Gastroesophageal sphincter (tissue), 4 donors: ENCODE data around the gene VAPB. TPM values are rescaled to one million over a fixed set of nuclear protein-coding genes. Genes with fewer than 3 reads are reported as not detected.
"Not testable (repeated sequence)": the region's sequence is repeated elsewhere in the genome, so short reads cannot be mapped to it uniquely, and the experiment has no call there.

Experiments used
- ATAC-seq: fragments of 150-250 bp; one replicate; pipeline ENCODE4 v1.9.1; 2016; ENCODE audit warnings: mild to moderate bottlenecking, moderate library complexity
- H3K27ac ChIP-seq, 4 donors: fragments of 200-600 bp; sonication (generic) in 3 of 4; 1 replicate in 3 of 4; 2 replicates in 1 of 4; pipeline ENCODE4 v1.5.1; 2016 to 2019
- H3K27me3 ChIP-seq: fragments of 200-600 bp; sonication (generic); one replicate; pipeline ENCODE4 v1.5.1; 2019
- H3K36me3 ChIP-seq, 2 donors: fragments of 200-600 bp; sonication (generic); one replicate each; pipeline ENCODE4 v1.5.1; 2019; ENCODE audit warnings: control low read depth in 1 of 2
- H3K4me1 ChIP-seq, 3 donors: fragments of 200-600 bp; sonication (generic); 1 replicate in 2 of 3; 2 replicates in 1 of 3; pipeline ENCODE4 v1.5.1; 2016 to 2019; ENCODE audit warnings: control low read depth in 2 of 3
- H3K4me3 ChIP-seq, 2 donors: fragments of 200-600 bp; sonication (generic); one replicate each; pipeline ENCODE4 v1.5.1; 2019; ENCODE audit warnings: mild to moderate bottlenecking in 1 of 2, moderate library complexity in 1 of 2
- H3K9me3 ChIP-seq, 3 donors: fragments of 200-600 bp; sonication (generic); one replicate each; pipeline ENCODE4 v1.5.1; 2017 to 2019; ENCODE audit warnings: control low read depth in 2 of 3
- EP300 ChIP-seq: sonication (generic); formaldehyde crosslinking; IDR thresholded peaks from one replicate; pipeline ENCODE4 v1.6.1; 2017; ENCODE audit warnings: antibody characterized with exemption, mild to moderate bottlenecking
- POLR2A ChIP-seq, 2 donors: fragments of 450-650 bp; IDR thresholded peaks; one replicate each; pipeline ENCODE4 v1.6.1; 2017; ENCODE audit warnings: antibody characterized with exemption in 2 of 2, mild to moderate bottlenecking in 2 of 2, moderate library complexity in 1 of 2
- POLR2AphosphoS5 ChIP-seq: sonication (generic); formaldehyde crosslinking; IDR thresholded peaks from one replicate; pipeline ENCODE4 v1.6.1; 2017; ENCODE audit warnings: antibody characterized with exemption
- WGBS, 2 donors: methylation state at CpG; one replicate each; pipeline ENCODE4 v1.1.5; 2018; ENCODE audit warnings: low coverage in 1 of 2; 5-methylcytosine and 5-hydroxymethylcytosine counted together
- total RNA-seq, 4 donors: library from RNA; depleted of rRNA; stranded (reverse); fragments of >200 nt; gene quantifications; one replicate each; pipeline ENCODE4 v1.1.0, GENCODE V29; 2016
- TF ChIP-seq, protein P1 (sequence below), 4 experiments: fragments of 200-600 bp in 2 of 4; fragments of 450-650 bp in 2 of 4; sonication (generic) in 1 of 4; IDR thresholded peaks; one replicate each; pipeline ENCODE4 v1.5.1; 2017 to 2019; ENCODE audit warnings: antibody characterized with exemption in 4 of 4, mild to moderate bottlenecking in 2 of 4, moderate library complexity in 2 of 4

VAPB gene
- total RNA-seq, 4 donors from 2014 or later, result 30.4 to 43.1 (median 35.9) TPM

DNA sequence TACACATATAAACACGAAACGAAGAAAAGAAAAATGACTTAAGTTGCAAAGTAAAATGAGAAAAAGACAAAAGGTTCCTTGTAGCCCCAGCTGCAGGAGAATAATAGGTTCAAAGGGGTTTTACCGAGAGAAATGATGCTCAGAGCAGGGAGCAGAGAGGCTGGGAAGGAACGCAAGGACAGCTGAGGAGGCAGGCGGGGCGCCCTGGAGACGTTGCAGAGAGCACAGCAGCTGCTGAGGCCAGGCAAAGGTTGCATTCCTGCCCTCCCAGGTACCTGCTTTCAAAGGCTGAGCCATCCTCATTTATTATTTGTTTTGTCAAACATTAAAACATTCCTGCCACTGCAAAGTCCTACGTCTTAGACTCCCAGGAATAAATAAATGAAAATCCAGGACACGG, 16.2 kb upstream of the VAPB start:
- Histone ChIP-seq H3K9me3 (no peaks in the 10 kb centered on the region), H3K27ac (no peak overlapping the region), H3K4me1 (no peaks in the 10 kb centered on the region), H3K27me3 (peaks cover 5% of the 10 kb centered on the region), H3K36me3 (peaks cover 0 to 6% of the 10 kb centered on the region in 2 donors), H3K4me3 (no peak overlapping the region)
- TF ChIP-seq POLR2A (IDR thresholded peaks at IDR 0.05) (no peak), POLR2AphosphoS5 (no peak), EP300 (no peak)
- TF ChIP-seq, protein P1, sequence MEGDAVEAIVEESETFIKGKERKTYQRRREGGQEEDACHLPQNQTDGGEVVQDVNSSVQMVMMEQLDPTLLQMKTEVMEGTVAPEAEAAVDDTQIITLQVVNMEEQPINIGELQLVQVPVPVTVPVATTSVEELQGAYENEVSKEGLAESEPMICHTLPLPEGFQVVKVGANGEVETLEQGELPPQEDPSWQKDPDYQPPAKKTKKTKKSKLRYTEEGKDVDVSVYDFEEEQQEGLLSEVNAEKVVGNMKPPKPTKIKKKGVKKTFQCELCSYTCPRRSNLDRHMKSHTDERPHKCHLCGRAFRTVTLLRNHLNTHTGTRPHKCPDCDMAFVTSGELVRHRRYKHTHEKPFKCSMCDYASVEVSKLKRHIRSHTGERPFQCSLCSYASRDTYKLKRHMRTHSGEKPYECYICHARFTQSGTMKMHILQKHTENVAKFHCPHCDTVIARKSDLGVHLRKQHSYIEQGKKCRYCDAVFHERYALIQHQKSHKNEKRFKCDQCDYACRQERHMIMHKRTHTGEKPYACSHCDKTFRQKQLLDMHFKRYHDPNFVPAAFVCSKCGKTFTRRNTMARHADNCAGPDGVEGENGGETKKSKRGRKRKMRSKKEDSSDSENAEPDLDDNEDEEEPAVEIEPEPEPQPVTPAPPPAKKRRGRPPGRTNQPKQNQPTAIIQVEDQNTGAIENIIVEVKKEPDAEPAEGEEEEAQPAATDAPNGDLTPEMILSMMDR (IDR thresholded peaks at IDR 0.05), result no peak
- 38 to 56% methylated on average over 8 to 9 of the region's 9 CpGs for WGBS, 2 donors
- no peak for ATAC-seq

DNA sequence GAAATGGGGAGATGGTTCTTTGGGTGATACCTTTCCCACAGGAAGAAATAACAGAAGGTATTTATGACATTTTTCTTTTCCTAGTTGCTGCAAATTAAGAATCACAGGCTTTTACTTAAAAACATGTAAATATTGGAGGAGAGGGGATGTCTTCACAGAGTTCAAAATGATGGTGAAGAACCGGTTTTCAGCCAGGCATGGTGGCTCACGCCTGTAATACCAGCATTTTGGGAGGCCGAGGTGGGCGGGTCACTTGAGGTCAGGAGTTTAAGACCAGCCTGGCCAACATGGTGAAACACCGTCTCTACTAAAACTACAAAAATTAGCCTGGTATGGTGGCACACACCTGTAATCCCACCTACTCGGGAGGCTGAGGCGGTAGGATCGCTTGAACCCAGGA, 15.7 kb upstream of the VAPB start:
- not testable (repeated sequence) for H3K9me3 ChIP-seq, H3K4me1 ChIP-seq, H3K4me3 ChIP-seq, H3K27me3 ChIP-seq, H3K27ac ChIP-seq, H3K36me3 ChIP-seq, ATAC-seq
- WGBS, 2 donors, result 80 to 88% methylated on average over 7 to 8 of the region's 8 CpGs

DNA sequence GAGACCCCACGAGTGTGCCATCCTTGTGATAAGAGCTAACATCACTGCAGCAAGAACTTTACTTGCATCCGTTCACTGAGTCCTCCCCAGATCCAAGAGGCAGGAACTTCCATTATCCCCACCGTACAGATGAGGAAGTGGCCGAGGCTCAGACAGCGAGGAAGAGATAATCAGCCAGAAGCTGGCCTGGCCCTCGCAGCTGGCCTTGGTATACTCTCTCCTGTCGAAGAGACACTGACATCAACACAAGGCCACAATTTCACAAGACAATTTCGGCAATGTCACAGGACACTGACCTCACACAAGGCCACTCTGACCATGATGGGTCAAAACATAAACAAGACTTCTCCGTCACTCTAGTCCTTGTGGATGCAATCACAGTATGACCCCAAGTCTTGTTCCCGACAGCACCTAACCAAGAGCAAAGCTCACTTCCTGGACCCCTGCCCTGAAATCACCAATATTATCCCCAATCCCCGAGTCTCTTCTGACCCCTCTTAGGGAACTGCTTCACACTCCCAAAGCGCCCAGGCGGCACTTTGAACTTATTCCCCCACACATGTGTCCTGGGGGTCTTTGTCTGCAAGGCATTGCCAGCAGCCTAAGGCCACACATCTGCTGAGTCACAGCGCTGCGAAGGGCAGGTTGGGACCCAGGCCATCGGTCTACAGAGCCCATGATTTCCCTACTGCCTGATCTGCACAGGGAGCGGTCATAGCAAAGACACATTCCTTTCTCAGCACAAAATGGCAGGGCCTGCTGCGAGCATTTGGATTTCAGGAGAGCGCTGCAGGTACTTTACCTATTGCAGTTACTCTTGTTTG, 14.8 kb upstream of the VAPB start:
- no peak for ATAC-seq

DNA sequence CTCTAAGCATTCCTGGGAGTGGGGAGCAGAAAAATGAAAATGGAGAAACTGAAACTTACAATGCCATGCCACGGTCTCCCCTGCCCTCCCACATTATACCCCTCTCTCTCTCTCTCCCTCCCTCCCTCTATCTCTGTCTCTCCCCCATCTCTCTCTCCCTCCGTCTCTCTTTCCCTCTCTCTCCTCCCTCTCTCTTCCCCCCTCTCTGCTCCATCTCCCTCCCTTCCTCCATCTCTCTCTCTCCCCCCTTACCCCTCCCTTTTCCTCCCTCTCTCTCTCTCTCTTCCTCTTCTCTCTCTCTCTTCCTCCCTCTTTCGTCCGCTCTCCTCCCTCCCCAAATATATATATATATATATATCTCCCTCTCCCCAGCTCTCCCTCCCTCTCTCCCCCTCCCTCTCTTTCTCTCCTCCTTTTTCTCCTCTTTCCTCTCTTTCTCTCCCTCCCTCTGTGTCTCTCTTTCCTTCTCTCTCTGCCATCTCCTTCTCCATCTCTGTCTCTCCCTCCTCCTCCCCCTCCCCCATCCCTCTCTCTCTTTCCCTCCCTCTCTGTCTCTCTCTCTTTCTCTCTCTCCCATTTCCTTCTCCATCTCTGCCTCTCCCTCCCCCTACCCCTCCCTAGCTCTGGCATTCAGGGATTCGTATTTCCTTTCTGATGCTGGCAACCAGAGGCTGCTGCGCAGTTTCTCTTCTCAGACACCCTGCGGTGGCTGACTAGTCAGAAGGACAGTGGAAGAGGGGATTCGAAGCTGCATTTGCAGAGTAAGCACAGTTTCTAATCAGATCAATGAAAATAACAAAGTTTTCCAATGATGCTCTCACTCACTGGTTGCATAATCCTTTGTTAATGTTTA, 13.9 kb upstream of the VAPB start:
- Histone ChIP-seq H3K9me3 (no peaks in the 10 kb centered on the region), H3K36me3 (no peaks in the 10 kb centered on the region), H3K27ac (no peak overlapping the region), H3K4me1 (no peaks in the 10 kb centered on the region), H3K4me3 (no peak overlapping the region), H3K27me3 (peaks cover 5% of the 10 kb centered on the region)
- TF ChIP-seq POLR2A (IDR thresholded peaks at IDR 0.05) (no peak), EP300 (no peak), POLR2AphosphoS5 (no peak)
- TF ChIP-seq, protein P1 (IDR thresholded peaks at IDR 0.05), result no peak
- WGBS, 2 donors, result 35 to 57% methylated on average over 6 to 8 of the region's 8 CpGs
- no peak for ATAC-seq

More for the DNA sequence above, 14.8 kb upstream of the VAPB start:
- Histone ChIP-seq H3K4me1 (no peaks in the 10 kb centered on the region), H3K27ac (no peak overlapping the region), H3K36me3 (no peaks in the 10 kb centered on the region), H3K9me3 (no peaks in the 10 kb centered on the region), H3K4me3 (no peak overlapping the region), H3K27me3 (peaks cover 5% of the 10 kb centered on the region)
- TF ChIP-seq EP300 (no peak), POLR2A (IDR thresholded peaks at IDR 0.05) (no peak), POLR2AphosphoS5 (no peak)
- TF ChIP-seq, protein P1 (IDR thresholded peaks at IDR 0.05), result no peak
- WGBS, 2 donors, result 69 to 71% methylated on average over 8 to 11 of the region's 19 CpGs

DNA sequence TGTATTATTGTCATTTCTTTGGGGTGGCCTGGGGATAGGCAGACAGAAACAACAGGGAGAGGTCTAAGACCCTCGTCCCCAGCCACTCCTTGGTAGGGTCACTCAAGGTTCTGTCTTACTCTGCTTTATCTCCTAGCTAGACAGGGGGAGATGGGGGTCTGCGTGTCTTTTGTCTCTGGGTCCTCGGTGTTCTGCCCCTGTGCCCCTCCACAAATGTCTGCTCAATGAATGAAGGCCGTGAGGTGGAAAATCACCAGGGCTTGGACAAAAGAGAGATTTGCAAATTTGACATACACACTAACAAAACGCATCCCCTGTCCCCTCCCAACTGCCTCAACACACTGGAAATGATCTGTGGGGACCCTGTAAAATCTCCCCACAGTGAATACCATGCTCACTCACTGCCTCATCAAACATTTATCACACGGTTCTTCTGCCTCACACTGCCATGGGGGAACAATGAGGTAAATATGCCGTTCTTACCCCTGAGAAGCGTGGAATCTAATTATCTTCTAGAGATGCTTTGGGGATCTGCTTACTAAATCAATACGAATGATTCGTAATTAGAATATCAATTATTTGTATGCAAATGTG, 13.2 kb upstream of the VAPB start:
- TF ChIP-seq POLR2AphosphoS5 (no peak), POLR2A (IDR thresholded peaks at IDR 0.05) (no peak), EP300 (no peak)
- TF ChIP-seq, protein P1 (IDR thresholded peaks at IDR 0.05), result no peak
- Histone ChIP-seq H3K4me1 (no peaks in the 10 kb centered on the region), H3K4me3 (no peak overlapping the region), H3K9me3 (no peaks in the 10 kb centered on the region), H3K36me3 (no peaks in the 10 kb centered on the region), H3K27me3 (peaks cover 5% of the 10 kb centered on the region), H3K27ac (no peak overlapping the region)
- no peak for ATAC-seq
- 79 to 81% methylated on average over 7 to 8 of the region's 10 CpGs for WGBS, 2 donors
